ENCODE measurements around the gene TNFRSF18. TPM values are rescaled to one million over a fixed set of nuclear protein-coding genes. Genes with fewer than 3 reads are reported as not detected.

Gene TNFRSF18
- total and polyA plus RNA-seq, 4 donors = 1.0 to 1.3 (median 1.1) TPM; not detected in 1

DNA sequence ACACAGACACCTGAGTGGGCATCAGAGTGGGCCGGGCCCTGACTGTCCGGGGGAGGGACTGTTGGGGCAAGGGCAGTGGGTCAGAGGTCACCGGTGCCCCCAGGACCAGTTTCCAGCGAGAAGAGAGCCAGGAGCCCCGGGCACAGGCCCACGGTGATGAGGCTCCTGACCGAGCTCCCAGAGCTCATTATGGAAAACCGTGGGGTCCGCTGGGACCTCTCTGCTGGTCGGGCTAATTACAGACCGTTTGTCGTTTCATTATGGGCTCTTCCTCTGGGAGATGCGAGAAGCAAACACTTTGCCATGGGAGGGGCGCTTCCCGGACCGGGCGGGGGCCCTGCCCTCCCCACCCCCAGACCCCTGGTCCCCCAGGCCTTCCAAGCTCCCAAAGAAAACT, 44.7 kb downstream of the TNFRSF18 start:
- WGBS, 2 donors = 55 to 59% methylated on average over 17 of the region's 17 CpGs
- Histone ChIP-seq H3K27ac (ENCODE audit: low read depth in 1 of 2, low read length in 2 of 2) (no peak overlapping the region), H3K9me3 (ENCODE audit: control insufficient read depth, low read length) (no peaks in the 10 kb centered on the region), H3K4me3 (ENCODE audit: low read length in 2 of 2) (no peak overlapping the region), H3K27me3 (ENCODE audit: control insufficient read depth in 1 of 2, insufficient read depth in 2 of 2, low read length in 1 of 2) (peaks cover 0 to 2% of the 10 kb centered on the region in 2 donors), H3K36me3 (ENCODE audit: control insufficient read depth in 1 of 2, insufficient read depth in 2 of 2, low read length in 1 of 2) (no peaks in the 10 kb centered on the region), H3K4me1 (ENCODE audit: control insufficient read depth in 1 of 2, insufficient read depth in 2 of 2, low read length in 2 of 2) (no peaks in the 10 kb centered on the region)
- ATAC-seq (ENCODE audit: low FRiP score) (no peak), DNase-seq (no peak)
- intact Hi-C loops (cut with DNase I) = no loop called here

GRCh38 chr1:1161078-1161682, 45.2 kb downstream of the TNFRSF18 start:
- WGBS, 2 donors = 85 to 89% methylated on average over 29 of the region's 29 CpGs
- no peak overlapping the region for H3K27ac ChIP-seq (ENCODE audit: low read depth in 1 of 2, low read length in 2 of 2)
- H3K4me1 ChIP-seq (ENCODE audit: control insufficient read depth in 1 of 2, insufficient read depth in 2 of 2, low read length in 2 of 2) = no peaks in the 10 kb centered on the region
- H3K9me3 ChIP-seq (ENCODE audit: control insufficient read depth, low read length) = no peaks in the 10 kb centered on the region
- H3K4me3 ChIP-seq (ENCODE audit: low read length in 2 of 2) = no peak overlapping the region
- DNase-seq (no peak), ATAC-seq (ENCODE audit: low FRiP score) (no peak)
- H3K27me3 ChIP-seq (ENCODE audit: control insufficient read depth in 1 of 2, insufficient read depth in 2 of 2, low read length in 1 of 2) = peaks cover 0 to 2% of the 10 kb centered on the region in 2 donors
- intact Hi-C loops (cut with DNase I) = no loop called here
- H3K36me3 ChIP-seq (ENCODE audit: control insufficient read depth in 1 of 2, insufficient read depth in 2 of 2, low read length in 1 of 2) = no peaks in the 10 kb centered on the region

- WGBS, 2 donors = 92 to 93% methylated on average over 22 to 23 of the region's 23 CpGs
- Histone ChIP-seq H3K36me3 (ENCODE audit: control insufficient read depth in 1 of 2, insufficient read depth in 2 of 2, low read length in 1 of 2) (no peaks in the 10 kb centered on the region), H3K4me1 (ENCODE audit: control insufficient read depth in 1 of 2, insufficient read depth in 2 of 2, low read length in 2 of 2) (no peaks in the 10 kb centered on the region), H3K27me3 (ENCODE audit: control insufficient read depth in 1 of 2, insufficient read depth in 2 of 2, low read length in 1 of 2) (peaks cover 0 to 2% of the 10 kb centered on the region in 2 donors), H3K4me3 (ENCODE audit: low read length in 2 of 2) (no peak overlapping the region), H3K9me3 (ENCODE audit: control insufficient read depth, low read length) (no peaks in the 10 kb centered on the region), H3K27ac (ENCODE audit: low read depth in 1 of 2, low read length in 2 of 2) (no peak overlapping the region)
- ATAC-seq (ENCODE audit: low FRiP score) (no peak), DNase-seq (no peak)
- intact Hi-C loops (cut with DNase I) = no loop called here
These were observed 46.0 kb downstream of the TNFRSF18 start for GRCh38 chr1:1160281-1160930.

- ATAC-seq (ENCODE audit: low FRiP score) (peak; percentile 63), DNase-seq (peak in 1 of 2 donors; percentile 63)
- H3K4me3 ChIP-seq (ENCODE audit: low read length in 2 of 2) = peak overlapping the region; percentile 35 to 91
- H3K27me3 ChIP-seq (ENCODE audit: control insufficient read depth in 1 of 2, insufficient read depth in 2 of 2, low read length in 1 of 2) = no peaks in the 10 kb centered on the region
- H3K36me3 ChIP-seq (ENCODE audit: control insufficient read depth in 1 of 2, insufficient read depth in 2 of 2, low read length in 1 of 2) = no peaks in the 10 kb centered on the region
- H3K9me3 ChIP-seq (ENCODE audit: control insufficient read depth, low read length) = no peaks in the 10 kb centered on the region
- H3K4me1 ChIP-seq (ENCODE audit: control insufficient read depth in 1 of 2, insufficient read depth in 2 of 2, low read length in 2 of 2) = no peaks in the 10 kb centered on the region
- 4 to 5% methylated on average over 28 to 46 of the region's 46 CpGs for WGBS, 2 donors
- intact Hi-C loops (cut with DNase I) = no loop called here
- H3K27ac ChIP-seq (ENCODE audit: low read depth in 1 of 2, low read length in 2 of 2) = peak overlapping the region in 1 of 2 donors; percentile 78
These were observed 48.3 kb downstream of the TNFRSF18 start for GRCh38 chr1:1157914-1158710.

GRCh38 chr1:1157426-1157913, 48.9 kb downstream of the TNFRSF18 start:
- intact Hi-C loops (cut with DNase I) = no loop called here
- WGBS, 2 donors = 0 to 1% methylated on average over 17 to 29 of the region's 29 CpGs

GRCh38 chr1:1157033-1157365, 49.4 kb downstream of the TNFRSF18 start:
- 43 to 62% methylated on average over 2 to 8 of the region's 9 CpGs for WGBS, 2 donors
- H3K9me3 ChIP-seq (ENCODE audit: control insufficient read depth, low read length) = no peaks in the 10 kb centered on the region
- intact Hi-C loops (cut with DNase I) = no loop called here
- ATAC-seq (ENCODE audit: low FRiP score) (peak; percentile 6), DNase-seq (no peak)
- H3K36me3 ChIP-seq (ENCODE audit: control insufficient read depth in 1 of 2, insufficient read depth in 2 of 2, low read length in 1 of 2) = no peaks in the 10 kb centered on the region
- H3K4me3 ChIP-seq (ENCODE audit: low read length in 2 of 2) = no peak overlapping the region
- H3K4me1 ChIP-seq (ENCODE audit: control insufficient read depth in 1 of 2, insufficient read depth in 2 of 2, low read length in 2 of 2) = no peaks in the 10 kb centered on the region
- H3K27me3 ChIP-seq (ENCODE audit: control insufficient read depth in 1 of 2, insufficient read depth in 2 of 2, low read length in 1 of 2) = no peaks in the 10 kb centered on the region
- no peak overlapping the region for H3K27ac ChIP-seq (ENCODE audit: low read depth in 1 of 2, low read length in 2 of 2)

More at GRCh38 chr1:1157426-1157913, 48.9 kb downstream of the TNFRSF18 start:
- no peaks in the 10 kb centered on the region for H3K4me1 ChIP-seq (ENCODE audit: control insufficient read depth in 1 of 2, insufficient read depth in 2 of 2, low read length in 2 of 2)
- H3K36me3 ChIP-seq (ENCODE audit: control insufficient read depth in 1 of 2, insufficient read depth in 2 of 2, low read length in 1 of 2) = no peaks in the 10 kb centered on the region
- ATAC-seq (ENCODE audit: low FRiP score) (peak; percentile 90), DNase-seq (peak; percentile 90 to 94)
- peak overlapping the region in 1 of 2 donors; percentile 78 for H3K27ac ChIP-seq (ENCODE audit: low read depth in 1 of 2, low read length in 2 of 2)
- no peaks in the 10 kb centered on the region for H3K27me3 ChIP-seq (ENCODE audit: control insufficient read depth in 1 of 2, insufficient read depth in 2 of 2, low read length in 1 of 2)
- H3K9me3 ChIP-seq (ENCODE audit: control insufficient read depth, low read length) = no peaks in the 10 kb centered on the region
- H3K4me3 ChIP-seq (ENCODE audit: low read length in 2 of 2) = peak overlapping the region; percentile 35 to 91

DNA sequence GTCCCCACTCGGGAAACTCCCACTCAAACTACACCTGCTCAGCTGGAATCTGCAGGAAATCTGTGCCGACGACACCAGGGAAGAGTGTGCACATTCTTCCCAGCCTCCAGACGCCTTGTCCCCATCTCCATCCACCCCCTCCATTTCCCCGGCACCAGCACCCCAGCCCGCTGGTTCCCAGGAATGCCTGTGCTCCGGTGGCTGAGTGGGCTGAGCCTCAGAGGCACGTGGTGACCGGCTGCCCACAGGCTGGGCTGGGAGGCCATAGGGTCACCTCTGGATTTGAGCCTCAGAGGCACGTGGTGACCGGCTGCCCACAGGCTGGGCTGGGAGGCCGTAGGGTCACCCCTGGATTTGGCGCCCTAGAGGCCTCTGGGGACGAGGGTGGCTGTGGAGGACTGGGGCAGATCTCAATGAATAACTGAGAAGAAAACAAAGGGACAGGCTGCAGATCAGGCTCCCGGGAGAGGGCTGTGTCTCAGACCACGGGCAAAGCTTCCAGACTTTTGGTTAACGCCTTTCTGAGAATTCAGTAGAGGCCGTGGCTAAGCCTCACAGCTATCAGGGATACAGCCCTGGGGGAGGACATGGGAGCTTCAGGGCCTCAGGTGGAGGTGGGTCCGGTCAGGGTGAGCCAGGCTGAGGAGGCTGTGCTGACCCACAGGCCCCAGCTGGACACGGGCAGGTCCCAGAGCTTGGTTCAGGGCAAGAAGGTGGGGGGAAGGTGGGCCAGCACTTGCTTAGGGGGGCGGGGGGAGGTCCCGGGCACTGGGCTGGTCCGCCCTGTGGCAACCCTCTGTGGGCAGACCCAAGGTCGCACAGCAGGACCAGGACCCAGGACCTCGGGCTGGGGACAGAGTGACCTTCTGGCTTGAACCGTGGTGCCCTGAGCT, 50.0 kb downstream of the TNFRSF18 start:
- Histone ChIP-seq H3K36me3 (ENCODE audit: control insufficient read depth in 1 of 2, insufficient read depth in 2 of 2, low read length in 1 of 2) (no peaks in the 10 kb centered on the region), H3K9me3 (ENCODE audit: control insufficient read depth, low read length) (no peaks in the 10 kb centered on the region), H3K4me1 (ENCODE audit: control insufficient read depth in 1 of 2, insufficient read depth in 2 of 2, low read length in 2 of 2) (no peaks in the 10 kb centered on the region), H3K27ac (ENCODE audit: low read depth in 1 of 2, low read length in 2 of 2) (no peak overlapping the region), H3K4me3 (ENCODE audit: low read length in 2 of 2) (no peak overlapping the region), H3K27me3 (ENCODE audit: control insufficient read depth in 1 of 2, insufficient read depth in 2 of 2, low read length in 1 of 2) (no peaks in the 10 kb centered on the region)
- ATAC-seq (ENCODE audit: low FRiP score) (no peak), DNase-seq (no peak)
- intact Hi-C loops (cut with DNase I) = no loop called here
- 72 to 79% methylated on average over 26 of the region's 26 CpGs for WGBS, 2 donors

- Histone ChIP-seq H3K27ac (ENCODE audit: low read depth in 1 of 2, low read length in 2 of 2) (no peak overlapping the region), H3K27me3 (ENCODE audit: control insufficient read depth in 1 of 2, insufficient read depth in 2 of 2, low read length in 1 of 2) (no peaks in the 10 kb centered on the region), H3K36me3 (ENCODE audit: control insufficient read depth in 1 of 2, insufficient read depth in 2 of 2, low read length in 1 of 2) (no peaks in the 10 kb centered on the region), H3K9me3 (ENCODE audit: control insufficient read depth, low read length) (no peaks in the 10 kb centered on the region), H3K4me1 (ENCODE audit: control insufficient read depth in 1 of 2, insufficient read depth in 2 of 2, low read length in 2 of 2) (no peaks in the 10 kb centered on the region), H3K4me3 (ENCODE audit: low read length in 2 of 2) (no peak overlapping the region)
- intact Hi-C loops (cut with DNase I) = no loop called here
- ATAC-seq (ENCODE audit: low FRiP score) (no peak), DNase-seq (no peak)
- 84% methylated on average over 10 of the region's 10 CpGs for WGBS, 2 donors
These were observed 51.1 kb downstream of the TNFRSF18 start for GRCh38 chr1:1155258-1155657.
